Testis (tissue), 2 donors: ENCODE measurements around the gene MISP3.

Experiments used
- POLR2A ChIP-seq: fragments of 450-650 bp; IDR thresholded peaks from one replicate; pipeline ENCODE4 v1.6.1; 2017; ENCODE audit warnings: antibody characterized with exemption, mild to moderate bottlenecking, moderate library complexity
- TF ChIP-seq, protein P1 (sequence below), 3 experiments: fragments of 450-650 bp in 2 of 3; fragments of 200-600 bp in 1 of 3; sonication (generic) in 1 of 3; IDR thresholded peaks; one replicate each; pipeline ENCODE4 v1.5.1; 2016 to 2019; ENCODE audit warnings: antibody characterized with exemption in 3 of 3, mild to moderate bottlenecking in 2 of 3, moderate library complexity in 1 of 3

DNA sequence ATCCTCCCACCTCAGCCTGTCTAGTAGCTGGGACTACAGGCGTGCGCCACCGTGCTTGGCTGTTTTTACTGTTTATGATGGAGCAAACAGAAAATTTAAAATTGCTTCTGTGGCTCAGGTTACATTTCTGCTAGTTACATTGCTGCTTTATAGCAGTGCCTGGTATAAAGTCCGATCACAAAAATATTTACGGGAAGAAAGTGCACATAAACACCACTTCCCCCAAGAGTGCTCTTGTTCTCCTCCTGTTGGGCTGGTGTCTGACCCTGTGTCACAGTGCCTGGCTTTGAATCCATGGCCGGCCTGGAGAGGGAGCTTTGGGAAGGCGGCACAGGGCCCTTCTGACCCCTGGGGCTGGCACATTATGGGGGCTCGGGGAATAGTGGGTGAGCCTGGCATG, 33.1 kb downstream of the MISP3 start:
- TF ChIP-seq, protein P1, sequence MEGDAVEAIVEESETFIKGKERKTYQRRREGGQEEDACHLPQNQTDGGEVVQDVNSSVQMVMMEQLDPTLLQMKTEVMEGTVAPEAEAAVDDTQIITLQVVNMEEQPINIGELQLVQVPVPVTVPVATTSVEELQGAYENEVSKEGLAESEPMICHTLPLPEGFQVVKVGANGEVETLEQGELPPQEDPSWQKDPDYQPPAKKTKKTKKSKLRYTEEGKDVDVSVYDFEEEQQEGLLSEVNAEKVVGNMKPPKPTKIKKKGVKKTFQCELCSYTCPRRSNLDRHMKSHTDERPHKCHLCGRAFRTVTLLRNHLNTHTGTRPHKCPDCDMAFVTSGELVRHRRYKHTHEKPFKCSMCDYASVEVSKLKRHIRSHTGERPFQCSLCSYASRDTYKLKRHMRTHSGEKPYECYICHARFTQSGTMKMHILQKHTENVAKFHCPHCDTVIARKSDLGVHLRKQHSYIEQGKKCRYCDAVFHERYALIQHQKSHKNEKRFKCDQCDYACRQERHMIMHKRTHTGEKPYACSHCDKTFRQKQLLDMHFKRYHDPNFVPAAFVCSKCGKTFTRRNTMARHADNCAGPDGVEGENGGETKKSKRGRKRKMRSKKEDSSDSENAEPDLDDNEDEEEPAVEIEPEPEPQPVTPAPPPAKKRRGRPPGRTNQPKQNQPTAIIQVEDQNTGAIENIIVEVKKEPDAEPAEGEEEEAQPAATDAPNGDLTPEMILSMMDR (IDR thresholded peaks at IDR 0.05): no peak
- TF ChIP-seq POLR2A: no peak
